ENCODE results near the gene CD163L1.

CD163L1 gene

DNA sequence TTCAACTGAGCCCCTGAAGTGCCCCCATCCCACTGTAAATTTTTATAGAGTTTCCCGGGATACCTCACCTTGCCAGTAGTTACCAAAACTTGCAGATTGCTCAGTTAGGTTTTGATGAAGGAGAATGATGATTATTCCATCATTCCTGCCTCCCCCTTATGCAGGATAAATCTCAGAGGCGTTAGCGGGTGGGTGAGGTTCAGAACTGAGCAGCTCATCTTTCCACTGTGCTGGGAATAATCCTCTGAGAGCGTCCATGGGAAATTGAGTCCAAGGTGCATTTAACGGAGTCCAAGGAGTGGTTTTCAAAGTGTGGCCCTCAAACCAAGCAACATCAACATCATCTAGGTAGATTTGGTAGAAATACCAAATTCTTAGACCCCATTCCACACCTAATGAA is 121.4 kb downstream of the CD163L1 start:
- Histone ChIP-seq H3K4me1 (ENCODE audit: low read length) (no peaks in the 10 kb centered on the region), H3K79me2 (ENCODE audit: low read length) (no peaks in the 10 kb centered on the region), H3K9me2 (replicated peaks; ENCODE audit: insufficient read depth, low read length) (no peaks in the 10 kb centered on the region), H3K27me3 (replicated peaks; ENCODE audit: insufficient read depth, low read length) (no peaks in the 10 kb centered on the region), H3K9ac (ENCODE audit: low read length) (no peak overlapping the region), H4K20me1 (ENCODE audit: insufficient read depth, low read length) (no peaks in the 10 kb centered on the region), H3K4me3 (ENCODE audit: low read length) (no peak overlapping the region), H3F3A (ENCODE audit: insufficient read depth, low read length) (no peaks in the 10 kb centered on the region), H3K9me3 (replicated peaks; ENCODE audit: insufficient read depth, low read length) (no peaks in the 10 kb centered on the region), H3K27ac (ENCODE audit: low read length) (no peak overlapping the region), H2AFZ (ENCODE audit: low read length) (no peak overlapping the region), H3K36me3 (replicated peaks; ENCODE audit: insufficient read depth, low read length) (no peaks in the 10 kb centered on the region), H3K4me2 (ENCODE audit: low read depth, low read length) (no peak overlapping the region)
- TF ChIP-seq EZH2phosphoT487 (IDR thresholded peaks at IDR 0.05; ENCODE audit: low read length) (no peak), EZH2 (optimal IDR thresholded peaks at IDR 0.05; ENCODE audit: low read depth, low read length) (no peak)
- TF ChIP-seq, protein P1, sequence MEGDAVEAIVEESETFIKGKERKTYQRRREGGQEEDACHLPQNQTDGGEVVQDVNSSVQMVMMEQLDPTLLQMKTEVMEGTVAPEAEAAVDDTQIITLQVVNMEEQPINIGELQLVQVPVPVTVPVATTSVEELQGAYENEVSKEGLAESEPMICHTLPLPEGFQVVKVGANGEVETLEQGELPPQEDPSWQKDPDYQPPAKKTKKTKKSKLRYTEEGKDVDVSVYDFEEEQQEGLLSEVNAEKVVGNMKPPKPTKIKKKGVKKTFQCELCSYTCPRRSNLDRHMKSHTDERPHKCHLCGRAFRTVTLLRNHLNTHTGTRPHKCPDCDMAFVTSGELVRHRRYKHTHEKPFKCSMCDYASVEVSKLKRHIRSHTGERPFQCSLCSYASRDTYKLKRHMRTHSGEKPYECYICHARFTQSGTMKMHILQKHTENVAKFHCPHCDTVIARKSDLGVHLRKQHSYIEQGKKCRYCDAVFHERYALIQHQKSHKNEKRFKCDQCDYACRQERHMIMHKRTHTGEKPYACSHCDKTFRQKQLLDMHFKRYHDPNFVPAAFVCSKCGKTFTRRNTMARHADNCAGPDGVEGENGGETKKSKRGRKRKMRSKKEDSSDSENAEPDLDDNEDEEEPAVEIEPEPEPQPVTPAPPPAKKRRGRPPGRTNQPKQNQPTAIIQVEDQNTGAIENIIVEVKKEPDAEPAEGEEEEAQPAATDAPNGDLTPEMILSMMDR (IDR thresholded peaks at IDR 0.05; ENCODE audit: low read length), result no peak
- DNase-seq, result no peak

DNA sequence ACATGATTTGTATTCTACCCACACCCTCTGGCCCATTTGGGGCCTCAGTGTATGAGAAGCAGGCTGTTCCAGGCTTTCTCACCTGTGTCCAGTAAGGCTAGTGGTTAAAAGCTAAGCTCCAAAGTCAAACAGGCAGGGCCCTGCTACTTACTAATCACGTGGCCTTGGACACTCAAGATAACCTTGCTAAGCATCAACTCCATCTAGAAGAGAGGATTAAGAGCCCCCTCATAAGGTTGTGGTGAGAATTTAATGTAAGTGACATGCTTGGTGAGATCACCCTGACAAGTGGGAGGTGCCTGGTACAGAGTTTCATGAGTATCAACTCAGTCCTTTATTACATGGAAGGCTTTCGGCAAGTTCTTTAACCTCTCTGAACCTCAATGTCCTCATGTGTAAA is 122.3 kb downstream of the CD163L1 start:
- no peaks in the 10 kb centered on the region for H3K9me3 ChIP-seq (replicated peaks; ENCODE audit: insufficient read depth, low read length)
- TF ChIP-seq, protein P1 (IDR thresholded peaks at IDR 0.05; ENCODE audit: low read length), result no peak
- TF ChIP-seq EZH2phosphoT487 (IDR thresholded peaks at IDR 0.05; ENCODE audit: low read length) (no peak), EZH2 (optimal IDR thresholded peaks at IDR 0.05; ENCODE audit: low read depth, low read length) (no peak)
- H3K27me3 ChIP-seq (replicated peaks; ENCODE audit: insufficient read depth, low read length), result no peaks in the 10 kb centered on the region
- no peak overlapping the region for H3K9ac ChIP-seq (ENCODE audit: low read length)
- no peaks in the 10 kb centered on the region for H4K20me1 ChIP-seq (ENCODE audit: insufficient read depth, low read length)
- no peaks in the 10 kb centered on the region for H3K9me2 ChIP-seq (replicated peaks; ENCODE audit: insufficient read depth, low read length)
- H3F3A ChIP-seq (ENCODE audit: insufficient read depth, low read length), result no peaks in the 10 kb centered on the region
- DNase-seq, result no peak
- no peak overlapping the region for H2AFZ ChIP-seq (ENCODE audit: low read length)
- H3K4me2 ChIP-seq (ENCODE audit: low read depth, low read length), result no peak overlapping the region
- H3K4me1 ChIP-seq (ENCODE audit: low read length), result no peaks in the 10 kb centered on the region
- no peaks in the 10 kb centered on the region for H3K79me2 ChIP-seq (ENCODE audit: low read length)
- H3K4me3 ChIP-seq (ENCODE audit: low read length), result no peak overlapping the region
- no peak overlapping the region for H3K27ac ChIP-seq (ENCODE audit: low read length)
- no peaks in the 10 kb centered on the region for H3K36me3 ChIP-seq (replicated peaks; ENCODE audit: insufficient read depth, low read length)

DNA sequence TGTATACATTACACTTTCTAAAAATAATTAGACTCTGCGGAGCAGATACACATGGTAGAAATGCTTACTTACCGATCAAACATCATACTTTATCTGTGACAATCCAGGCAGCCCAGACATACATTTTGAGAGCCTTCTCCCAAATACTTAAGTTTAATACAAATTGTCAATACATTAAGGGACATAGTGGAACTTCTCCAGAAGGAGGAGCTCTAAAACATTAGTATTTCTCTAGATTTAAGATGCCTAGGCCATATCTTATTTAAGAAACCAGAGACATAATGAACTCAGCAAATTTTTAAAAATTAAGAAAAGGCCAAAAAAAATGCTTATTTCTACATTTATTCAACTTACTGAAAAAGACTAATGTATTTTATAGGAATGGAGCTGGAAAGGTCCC is 124.0 kb downstream of the CD163L1 start:
- Histone ChIP-seq H3K4me1 (ENCODE audit: low read length) (no peaks in the 10 kb centered on the region), H3F3A (ENCODE audit: insufficient read depth, low read length) (no peaks in the 10 kb centered on the region), H3K4me2 (ENCODE audit: low read depth, low read length) (no peak overlapping the region), H3K4me3 (ENCODE audit: low read length) (no peak overlapping the region), H3K9me3 (replicated peaks; ENCODE audit: insufficient read depth, low read length) (no peaks in the 10 kb centered on the region), H3K79me2 (ENCODE audit: low read length) (no peaks in the 10 kb centered on the region), H3K27ac (ENCODE audit: low read length) (no peak overlapping the region), H3K36me3 (replicated peaks; ENCODE audit: insufficient read depth, low read length) (no peaks in the 10 kb centered on the region), H3K9ac (ENCODE audit: low read length) (no peak overlapping the region), H2AFZ (ENCODE audit: low read length) (no peak overlapping the region), H4K20me1 (ENCODE audit: insufficient read depth, low read length) (no peaks in the 10 kb centered on the region), H3K27me3 (replicated peaks; ENCODE audit: insufficient read depth, low read length) (no peaks in the 10 kb centered on the region), H3K9me2 (replicated peaks; ENCODE audit: insufficient read depth, low read length) (no peaks in the 10 kb centered on the region)
- TF ChIP-seq EZH2phosphoT487 (IDR thresholded peaks at IDR 0.05; ENCODE audit: low read length), result no peak
- TF ChIP-seq, protein P1 (IDR thresholded peaks at IDR 0.05; ENCODE audit: low read length), result 0 out of 2 replicates have a peak, but pooled peaks have one; percentile 5
- DNase-seq, result no peak
